ENCODE results near the gene PDS5A.
A peak's percentile ranks its signal among the peaks of the same experiment; 100 is the strongest.
"Not testable (repeated sequence)": the region's sequence is repeated elsewhere in the genome, so short reads cannot be mapped to it uniquely, and the experiment has no call there.

The PDS5A gene

GRCh38 chr4:39821951-39822350, 155.8 kb downstream of the PDS5A start:
- no peak for DNase-seq

GRCh38 chr4:39820186-39820585, 157.5 kb downstream of the PDS5A start:
- DNase-seq, result no peak

- no peak for DNase-seq
Observed at GRCh38 chr4:39818646-39819045, 159.1 kb downstream of the PDS5A start.

- DNase-seq, result peak; percentile 18 to 26
Observed at GRCh38 chr4:39814403-39815185, 163.1 kb downstream of the PDS5A start.

- not testable (repeated sequence) for DNase-seq
Observed at GRCh38 chr4:39813761-39814160, 163.9 kb downstream of the PDS5A start.

- DNase-seq, result not testable (repeated sequence)
Observed at GRCh38 chr4:39813033-39813432, 164.7 kb downstream of the PDS5A start.

- peak in 1 of 2 experiments; percentile 16 for DNase-seq
Observed at GRCh38 chr4:39812500-39812899, 165.2 kb downstream of the PDS5A start.

GRCh38 chr4:39808231-39808749, 169.4 kb downstream of the PDS5A start:
- no peak for DNase-seq

GRCh38 chr4:39802005-39802404, 175.7 kb downstream of the PDS5A start:
- DNase-seq, result no peak

GRCh38 chr4:39792976-39793375, 184.7 kb downstream of the PDS5A start:
- not testable (repeated sequence) for DNase-seq

GRCh38 chr4:39792529-39792928, 185.2 kb downstream of the PDS5A start:
- no peak for DNase-seq

GRCh38 chr4:39792128-39792527, 185.6 kb downstream of the PDS5A start:
- no peak for DNase-seq

GRCh38 chr4:39786838-39787237, 190.9 kb downstream of the PDS5A start:
- DNase-seq, result no peak

- DNase-seq, result no peak
Observed at GRCh38 chr4:39785083-39785482, 192.6 kb downstream of the PDS5A start.

- not testable (repeated sequence) for DNase-seq
Observed at GRCh38 chr4:39781988-39782387, 195.7 kb downstream of the PDS5A start.
